Endometrial microvascular endothelial cells (primary cell): ENCODE results near the gene GTF2H1. TPM values are rescaled to one million over a fixed set of nuclear protein-coding genes. Genes with fewer than 3 reads are reported as not detected.
"Not testable (repeated sequence)": the region's sequence is repeated elsewhere in the genome, so short reads cannot be mapped to it uniquely, and the experiment has no call there.

Experiments used
- in situ Hi-C: cut with HindIII; loops from 2 replicates; pipeline ENCODE4 v1.10.0; 2017; ENCODE audit warnings: low sequenced_read_pairs, low pct_unique_long_range_greater_than_20kb; ENCODE audit errors: inconsistent ontology term
- total RNA-seq: library from RNA; depleted of rRNA; stranded (reverse); fragments of >200 nt; gene quantifications from one replicate; pipeline ENCODE4 v1.2.3, GENCODE V29; 2015; ENCODE audit errors: inconsistent ontology term

GTF2H1 gene
- total RNA-seq, 1 donor from 2014 or later = 64.0 TPM

DNA sequence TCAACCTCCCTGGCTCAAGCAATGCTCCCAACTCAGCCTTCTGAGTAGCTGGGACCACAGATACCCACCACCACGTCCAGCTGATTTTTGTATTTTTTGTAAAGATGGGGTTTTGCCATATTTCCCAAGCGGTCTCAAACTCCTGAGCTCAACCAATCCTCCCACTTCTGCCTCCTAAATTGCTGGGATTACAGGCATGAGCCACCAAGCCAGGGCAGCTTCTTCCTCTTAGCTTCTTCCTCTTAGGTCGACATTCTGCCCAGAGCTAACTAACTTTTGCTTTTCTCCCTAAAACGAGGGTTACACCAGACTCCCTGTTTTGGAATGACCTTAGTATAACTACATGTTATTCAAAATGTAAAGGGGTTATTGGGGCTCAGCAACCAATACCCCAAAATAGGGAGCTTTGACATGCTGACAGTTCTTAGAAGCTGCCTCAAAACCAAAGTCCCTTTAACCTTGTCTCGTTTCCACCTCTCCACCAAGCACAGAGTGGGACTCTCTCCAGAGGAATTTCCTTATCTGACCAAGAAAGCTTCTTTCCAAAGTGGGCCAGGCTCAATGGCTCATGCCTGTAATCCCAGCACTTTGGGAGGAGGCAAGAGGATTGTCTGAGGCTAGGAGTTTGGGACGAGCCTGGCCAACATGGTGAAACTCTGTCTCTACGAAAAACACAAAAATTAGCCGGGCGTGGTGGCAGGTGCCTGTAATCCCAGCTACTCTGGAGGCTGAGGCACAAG is 7.4 kb upstream of the GTF2H1 start:
- in situ Hi-C loops = no loop called here

DNA sequence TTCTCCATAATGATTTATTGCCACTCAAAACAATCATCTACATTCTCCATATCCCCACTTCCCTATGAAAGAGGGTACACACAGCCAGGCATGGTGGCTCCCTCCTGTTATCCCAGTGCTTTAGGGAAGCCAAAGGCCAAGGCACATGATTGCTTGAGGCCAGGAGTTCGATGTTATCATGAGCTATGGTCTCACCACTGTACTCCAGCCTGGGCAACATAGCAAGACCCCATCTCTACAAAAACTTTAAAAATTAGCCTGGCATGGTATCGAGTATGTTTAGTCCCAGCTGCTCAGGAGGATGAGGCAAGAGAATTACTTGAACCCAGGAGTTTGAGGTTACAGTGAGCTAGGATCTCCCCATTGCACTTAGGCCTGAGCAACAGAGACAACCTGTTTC is 6.5 kb upstream of the GTF2H1 start:
- in situ Hi-C loops = no loop called here

DNA sequence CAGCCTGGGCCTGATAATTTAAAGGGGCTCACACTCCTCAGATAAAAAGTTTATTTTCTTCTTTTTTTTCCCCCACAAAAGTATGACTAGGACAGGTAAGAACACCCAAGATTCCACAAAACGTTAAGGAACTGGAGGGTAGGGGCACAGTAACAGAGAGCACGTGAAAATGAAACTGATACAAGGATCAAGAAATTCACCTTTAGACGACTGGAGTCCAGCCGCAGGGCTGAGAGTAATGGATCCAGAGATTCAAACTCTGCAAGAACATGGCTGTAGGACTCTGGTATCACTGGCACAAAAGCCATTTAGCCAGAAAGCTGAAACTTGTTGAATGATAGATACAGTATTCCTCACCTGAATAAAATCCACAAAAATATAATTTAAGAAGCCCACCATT is 4.8 kb upstream of the GTF2H1 start:
- in situ Hi-C loops = no loop called here

DNA sequence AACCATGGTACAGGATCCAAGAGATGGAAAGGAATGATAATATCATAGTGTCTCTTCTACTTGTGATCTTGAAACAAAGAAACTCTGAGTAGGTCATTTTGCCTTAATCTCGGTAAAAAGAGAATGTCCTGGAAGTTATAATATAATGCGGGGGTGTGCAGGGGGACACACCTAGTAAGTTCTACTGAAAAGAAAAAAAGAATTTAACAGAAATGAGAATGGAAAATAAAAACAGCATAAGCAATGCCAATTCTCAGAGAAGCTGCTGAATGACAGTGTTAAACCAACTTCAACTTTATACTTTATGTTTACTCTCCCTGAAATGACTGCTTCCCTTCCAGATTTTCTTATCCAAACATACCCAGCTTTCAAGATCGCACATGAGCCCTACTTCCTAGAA is 2.5 kb upstream of the GTF2H1 start:
- in situ Hi-C loops = no loop called here

DNA sequence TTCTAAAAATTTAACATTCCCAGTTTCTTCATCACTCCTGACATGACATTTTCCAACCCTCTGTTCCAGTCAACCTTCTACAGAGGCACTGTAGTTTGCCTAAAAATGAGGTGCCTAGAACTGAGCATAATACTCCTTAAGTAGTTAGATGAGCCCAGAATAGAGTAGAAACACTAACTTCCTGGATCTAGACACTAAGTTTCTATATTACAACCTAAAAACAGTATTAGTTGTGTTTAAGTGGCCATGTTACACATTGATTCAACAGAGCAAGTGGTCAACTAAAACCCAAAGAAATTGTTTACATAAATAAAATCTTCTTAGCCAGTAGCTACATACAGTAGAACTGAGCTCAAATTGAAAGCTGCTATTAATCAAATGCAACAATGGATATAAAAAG is 1.8 kb upstream of the GTF2H1 start:
- in situ Hi-C loops = no loop called here

DNA sequence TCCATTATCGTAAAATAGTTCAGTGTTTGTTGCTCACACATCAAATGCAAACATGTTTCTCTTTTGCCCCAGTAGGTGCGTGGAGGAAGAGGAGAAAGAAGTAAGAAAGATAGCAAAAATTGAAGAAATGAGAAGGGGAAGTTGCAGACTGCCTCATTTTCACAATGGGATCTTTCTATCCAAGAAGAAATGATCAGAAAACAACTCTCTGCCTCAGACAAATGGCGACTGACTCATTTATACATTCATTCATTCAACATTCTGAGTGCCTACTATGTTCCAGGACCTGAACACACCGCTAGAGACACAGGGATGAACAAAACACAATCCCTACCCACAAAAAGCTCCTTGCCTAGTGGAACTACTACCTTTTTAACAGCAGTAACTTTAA is 794 bp upstream of the GTF2H1 start:
- in situ Hi-C loops = no loop called here

DNA sequence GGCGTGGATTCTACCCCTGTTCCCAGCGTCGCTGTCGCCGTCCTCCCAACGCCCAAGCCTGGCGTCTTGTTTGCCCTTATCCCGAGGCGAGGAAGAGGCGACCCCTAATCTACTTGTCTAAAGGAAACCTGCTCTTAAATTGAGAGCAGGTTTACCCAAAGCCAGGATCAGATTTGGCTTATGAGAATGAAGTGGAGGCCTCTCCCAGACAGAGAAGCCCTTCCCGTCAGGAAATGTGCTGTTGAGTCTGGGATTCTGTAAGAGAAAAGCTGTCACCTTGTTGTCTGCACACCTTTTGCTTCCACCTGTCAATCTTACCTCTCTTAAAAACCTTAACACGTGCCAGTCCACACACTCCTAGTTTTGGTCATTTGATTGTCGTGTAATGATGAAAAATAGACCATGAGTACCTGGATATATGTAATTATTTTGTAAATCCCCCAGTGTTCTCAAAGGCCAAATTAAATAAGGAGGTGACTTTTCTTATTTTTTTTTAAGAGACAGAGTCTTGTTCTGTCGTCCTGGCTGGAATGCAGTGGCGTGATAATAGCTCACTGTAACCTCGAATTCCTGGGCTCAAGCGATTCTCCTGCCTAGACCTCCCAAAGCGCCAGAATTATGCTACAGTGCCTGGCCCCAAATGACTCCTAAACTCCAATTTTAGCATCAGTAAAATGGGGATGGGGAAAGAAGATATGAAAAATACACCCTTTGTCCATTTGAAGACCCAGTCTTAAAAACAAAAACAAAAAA is 627 bp downstream of the GTF2H1 start:
- in situ Hi-C loops = no loop called here

DNA sequence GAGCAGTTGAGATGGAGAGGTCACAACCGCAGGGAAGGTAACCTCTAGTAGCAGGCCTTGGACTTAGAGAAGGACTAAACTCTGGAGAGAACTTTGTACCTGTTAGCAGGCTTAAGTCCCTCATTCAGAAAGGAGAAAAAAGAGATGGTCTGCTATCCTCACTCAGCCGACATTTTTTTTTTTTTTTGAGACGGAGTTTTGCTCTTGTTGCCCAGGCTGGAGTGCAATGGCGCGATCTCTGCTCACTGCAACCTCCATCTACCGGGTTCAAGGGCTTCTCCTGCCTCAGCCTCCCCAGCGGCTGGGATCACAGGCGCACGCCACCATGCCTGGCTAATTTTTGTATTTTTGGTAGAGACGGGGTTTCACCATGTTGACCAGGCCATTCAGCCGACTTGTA is 1.5 kb downstream of the GTF2H1 start:
- in situ Hi-C loops = not testable (repeated sequence)

DNA sequence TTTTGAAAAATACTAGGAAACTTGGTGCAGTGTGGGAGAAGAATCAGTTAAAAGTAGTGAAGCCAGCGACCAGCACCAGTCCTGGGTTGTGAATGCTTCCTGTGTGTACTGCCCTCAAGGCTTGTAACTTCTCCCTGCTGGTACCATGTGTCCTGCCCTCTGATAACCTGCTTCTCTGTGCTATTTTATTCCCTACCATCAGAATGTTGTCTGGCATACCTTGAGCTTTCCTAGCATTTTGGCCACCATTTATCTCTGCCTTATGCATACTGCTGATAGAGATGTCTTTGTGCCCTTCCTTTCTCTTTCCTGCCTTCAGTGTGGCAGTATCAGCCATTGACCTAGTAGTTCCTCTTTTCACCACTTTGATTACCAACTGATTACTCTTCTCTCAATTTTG is 2.0 kb downstream of the GTF2H1 start:
- in situ Hi-C loops = no loop called here

DNA sequence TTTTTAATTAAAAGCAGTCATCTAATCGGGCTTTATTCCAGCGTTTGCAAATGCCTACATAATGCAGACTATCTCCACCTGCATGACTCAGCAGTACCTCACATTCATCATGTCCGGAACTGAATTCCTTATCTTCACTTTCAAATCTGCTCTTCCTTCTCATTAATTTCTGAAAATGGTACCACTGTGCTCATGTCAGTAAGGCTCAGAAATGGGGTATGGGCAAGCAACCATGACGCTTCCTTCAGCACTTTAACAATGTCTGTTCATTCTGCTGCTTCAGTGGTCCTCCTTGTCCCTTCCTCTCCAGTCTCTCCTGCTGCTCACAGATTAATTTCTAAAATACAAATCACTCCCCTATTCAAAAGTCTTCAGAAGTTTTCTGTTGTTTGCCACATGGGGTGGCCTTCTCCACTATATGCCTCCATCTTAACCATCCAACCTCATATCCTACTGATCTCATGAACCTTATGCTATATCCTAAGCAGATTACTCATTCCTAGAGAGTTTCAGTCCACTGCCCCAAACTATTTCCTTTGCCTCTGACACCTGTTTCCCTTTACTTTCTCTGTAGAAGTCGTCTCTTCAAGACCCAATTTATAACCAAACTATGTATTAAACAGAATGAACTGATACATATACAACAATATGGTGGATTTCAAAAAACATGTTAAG is 7.0 kb downstream of the GTF2H1 start:
- in situ Hi-C loops = no loop called here

DNA sequence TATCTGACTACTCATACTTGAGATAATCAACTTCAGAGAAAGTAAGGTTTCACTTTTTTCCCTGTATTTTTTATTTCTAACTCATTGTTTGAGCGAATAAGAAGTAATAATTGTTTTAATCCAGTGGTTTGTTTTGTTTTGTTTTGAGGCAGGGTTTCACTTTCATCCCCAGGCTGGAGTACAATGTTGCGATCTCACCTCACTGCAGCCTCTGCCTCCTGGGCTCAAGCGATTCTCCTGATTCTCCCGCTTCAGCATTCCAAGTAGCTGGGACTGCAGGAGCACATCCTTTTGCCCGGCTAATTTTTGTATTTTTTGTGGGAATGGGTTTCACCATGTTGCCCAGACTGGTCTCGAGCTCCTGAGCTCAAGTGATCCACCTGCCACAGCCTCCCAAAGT is 8.6 kb downstream of the GTF2H1 start:
- in situ Hi-C loops = no loop called here

DNA sequence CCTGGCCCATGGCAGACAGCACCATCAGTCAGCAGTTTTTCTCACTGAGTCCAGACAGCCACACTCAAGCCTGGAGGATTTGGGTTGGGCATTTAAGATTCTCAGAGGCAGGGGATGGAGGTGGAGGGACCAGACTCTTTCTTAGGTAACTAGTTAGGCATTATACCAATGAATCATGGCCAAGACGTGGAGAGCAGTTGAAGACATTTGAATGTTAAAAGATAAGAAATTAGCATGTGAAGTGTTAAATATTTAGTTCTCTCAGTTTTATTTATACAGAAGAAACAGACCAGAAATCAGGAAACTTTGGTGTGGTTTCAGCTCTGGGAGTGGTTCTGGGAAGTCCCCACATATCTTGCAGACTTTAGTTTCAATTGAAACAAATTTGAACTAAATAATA is 9.9 kb downstream of the GTF2H1 start:
- in situ Hi-C loops = no loop called here

DNA sequence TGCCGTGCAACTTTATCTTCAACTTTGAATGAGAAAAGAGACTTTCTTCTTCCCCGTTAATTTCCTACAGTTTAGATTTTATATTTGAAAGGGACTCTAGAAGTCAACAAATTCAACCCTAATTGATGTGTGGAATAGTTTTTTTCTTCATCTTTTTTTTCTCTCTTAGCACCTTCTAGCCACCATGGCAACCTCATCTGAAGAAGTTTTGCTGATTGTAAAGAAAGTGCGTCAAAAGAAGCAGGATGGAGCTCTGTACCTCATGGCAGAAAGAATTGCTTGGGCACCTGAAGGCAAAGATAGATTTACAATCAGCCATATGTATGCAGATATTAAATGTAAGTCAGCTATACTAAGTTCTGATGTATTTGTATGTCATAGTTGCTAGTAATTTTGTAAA is 10.5 kb downstream of the GTF2H1 start:
- in situ Hi-C loops = no loop called here

DNA sequence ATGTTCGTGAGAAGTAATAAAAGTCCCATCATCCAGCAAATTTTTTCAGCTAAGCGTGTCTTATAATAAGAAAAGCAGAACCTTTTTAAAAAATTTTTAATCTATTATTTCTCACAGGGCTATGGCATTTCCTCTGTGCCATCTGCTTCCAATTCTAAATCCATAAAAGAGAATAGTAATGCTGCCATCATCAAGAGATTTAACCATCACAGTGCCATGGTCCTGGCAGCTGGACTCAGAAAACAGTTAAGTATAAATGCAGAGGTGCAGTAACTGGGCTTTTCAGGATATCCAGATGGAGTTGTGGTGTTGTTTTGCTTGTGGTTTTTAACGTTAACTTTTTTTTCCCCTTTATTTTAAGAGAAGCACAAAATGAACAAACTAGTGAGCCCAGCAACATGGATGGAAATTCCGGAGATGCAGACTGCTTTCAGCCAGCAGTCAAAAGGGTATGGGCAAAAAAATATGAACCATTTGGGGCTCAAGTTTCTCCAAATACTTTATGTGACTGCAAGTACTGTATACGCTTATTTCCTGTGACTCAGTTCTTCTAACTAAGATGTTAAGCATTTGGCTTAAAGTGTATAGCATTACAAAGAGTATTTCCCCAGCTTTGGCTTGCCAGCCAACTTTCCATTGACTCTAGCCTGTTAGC is 25.2 kb downstream of the GTF2H1 start:
- in situ Hi-C loops = no loop called here

DNA sequence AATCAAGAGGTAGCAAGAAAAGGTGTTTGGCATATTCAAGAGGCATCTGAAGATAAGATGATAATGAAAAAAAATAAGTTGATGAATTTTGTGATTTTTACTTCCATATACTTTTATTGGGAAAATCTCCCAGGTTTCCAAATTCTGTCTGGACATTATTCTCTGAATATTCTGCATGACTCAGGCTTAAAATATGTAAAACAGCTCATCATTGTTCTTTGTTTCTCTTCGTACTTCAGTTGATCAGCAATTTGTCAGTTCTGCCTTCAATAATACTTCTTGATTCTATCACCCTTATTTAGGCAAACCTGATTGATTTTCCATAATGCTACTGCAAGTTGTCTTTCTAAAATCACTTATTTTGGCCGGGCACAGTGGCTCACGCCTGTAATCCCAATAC is 30.2 kb downstream of the GTF2H1 start:
- in situ Hi-C loops = no loop called here

DNA sequence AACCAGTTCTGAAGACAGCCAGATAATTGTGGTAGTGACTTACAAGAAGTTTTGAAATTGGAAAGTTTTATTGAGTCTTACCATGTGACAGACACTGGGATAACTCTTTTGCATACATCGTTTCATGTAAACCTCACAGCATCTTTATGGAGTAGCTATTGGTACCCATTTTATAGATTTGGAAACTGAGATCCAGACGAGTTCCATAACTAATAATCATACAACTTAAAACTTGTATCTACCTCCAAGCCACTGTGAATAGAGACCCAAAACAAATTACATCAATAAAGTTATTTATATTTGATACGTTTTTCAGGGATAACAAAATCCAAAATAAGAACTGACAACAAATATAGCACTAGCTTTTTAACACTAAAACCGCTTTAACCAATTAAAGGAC is 36.3 kb downstream of the GTF2H1 start:
- in situ Hi-C loops = no loop called here

DNA sequence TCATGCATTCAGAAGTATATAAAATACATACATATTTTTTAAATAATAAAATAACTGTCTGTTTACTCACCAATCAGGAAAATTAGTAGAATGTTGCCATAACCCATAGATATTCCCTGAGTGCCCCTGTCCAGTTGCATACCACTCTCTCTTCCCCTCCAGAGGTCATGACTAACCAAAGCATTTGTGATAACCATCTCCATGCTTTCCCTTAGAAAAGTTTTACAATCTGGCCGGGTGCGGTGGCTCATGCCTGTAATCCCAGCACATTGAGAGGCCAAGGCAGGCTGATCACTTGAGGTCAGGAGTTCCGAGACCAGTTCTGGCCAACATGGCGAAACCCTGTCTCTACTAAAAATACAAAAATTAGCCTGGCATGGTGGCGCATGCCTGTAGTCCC is 38.8 kb downstream of the GTF2H1 start:
- in situ Hi-C loops = no loop called here

DNA sequence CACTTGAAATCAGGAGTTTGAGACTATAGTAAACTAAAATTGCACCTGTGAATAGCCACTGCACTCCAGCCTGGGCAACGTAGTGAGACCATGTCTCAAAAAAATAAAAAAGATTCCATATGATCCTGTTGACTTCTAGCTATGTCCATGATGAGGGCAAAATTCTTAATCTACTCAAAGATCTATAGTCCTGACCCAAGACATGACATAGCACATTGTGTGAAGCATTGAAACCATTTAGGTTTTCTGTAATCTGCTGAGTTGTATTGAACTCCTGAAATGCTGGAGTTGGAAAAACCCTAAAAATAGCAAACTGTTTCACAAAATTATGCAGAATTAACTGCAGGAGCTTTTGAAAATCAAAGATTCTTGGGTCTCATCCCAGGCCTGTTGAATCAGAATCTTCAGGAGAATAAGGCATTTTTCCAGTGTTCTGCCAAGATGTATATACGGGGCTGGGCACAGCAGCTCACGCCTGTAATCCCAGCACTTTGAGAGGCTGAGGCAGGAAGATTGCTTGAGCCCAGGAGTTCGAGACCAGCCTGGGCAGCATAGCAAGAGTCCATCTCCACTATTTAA is 42.2 kb downstream of the GTF2H1 start:
- in situ Hi-C loops = no loop called here

DNA sequence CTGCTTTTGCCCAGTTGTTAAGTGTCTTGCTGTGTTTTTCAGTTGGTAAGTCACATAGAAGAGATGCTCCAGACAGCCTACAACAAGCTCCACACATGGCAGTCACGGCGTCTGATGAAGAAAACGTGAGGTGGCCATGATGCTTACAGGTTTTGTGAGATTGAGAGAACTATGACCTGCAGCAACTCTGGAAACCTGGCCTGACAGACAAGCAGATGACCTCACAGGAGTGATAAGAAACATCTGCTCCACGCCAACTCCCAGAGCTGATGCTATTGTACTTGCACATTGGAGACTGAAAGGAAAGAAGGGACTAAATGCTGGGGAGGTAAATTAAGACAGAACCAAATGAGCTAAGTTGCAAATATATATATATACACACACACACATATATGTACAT is 43.4 kb downstream of the GTF2H1 start:
- in situ Hi-C loops = no loop called here
